ENCODE measurements around the gene GPR3.
"Not testable (repeated sequence)": the region's sequence is repeated elsewhere in the genome, so short reads cannot be mapped to it uniquely, and the experiment has no call there.

Gene GPR3

DNA sequence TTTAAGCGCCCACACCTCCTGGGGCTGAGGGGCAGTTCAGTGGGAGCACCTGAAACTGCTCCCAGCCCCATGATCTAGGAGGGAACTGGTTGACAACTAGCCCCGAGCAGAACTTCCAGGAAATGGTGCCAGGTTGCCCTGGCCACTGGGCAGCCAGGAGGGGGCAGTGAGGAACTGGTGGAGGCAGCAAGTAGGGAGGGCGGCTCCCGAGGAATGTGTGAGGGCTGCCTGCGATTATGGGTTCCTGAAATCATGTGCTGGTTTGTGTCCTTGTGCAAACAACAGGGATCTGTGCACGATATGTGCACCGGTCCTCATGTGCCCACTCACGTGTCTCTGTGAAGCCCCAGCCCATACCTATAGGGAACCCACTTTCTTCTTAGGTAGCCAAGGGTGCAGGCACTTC, 9.9 kb downstream of the GPR3 start:
- DNase-seq: no peak

DNA sequence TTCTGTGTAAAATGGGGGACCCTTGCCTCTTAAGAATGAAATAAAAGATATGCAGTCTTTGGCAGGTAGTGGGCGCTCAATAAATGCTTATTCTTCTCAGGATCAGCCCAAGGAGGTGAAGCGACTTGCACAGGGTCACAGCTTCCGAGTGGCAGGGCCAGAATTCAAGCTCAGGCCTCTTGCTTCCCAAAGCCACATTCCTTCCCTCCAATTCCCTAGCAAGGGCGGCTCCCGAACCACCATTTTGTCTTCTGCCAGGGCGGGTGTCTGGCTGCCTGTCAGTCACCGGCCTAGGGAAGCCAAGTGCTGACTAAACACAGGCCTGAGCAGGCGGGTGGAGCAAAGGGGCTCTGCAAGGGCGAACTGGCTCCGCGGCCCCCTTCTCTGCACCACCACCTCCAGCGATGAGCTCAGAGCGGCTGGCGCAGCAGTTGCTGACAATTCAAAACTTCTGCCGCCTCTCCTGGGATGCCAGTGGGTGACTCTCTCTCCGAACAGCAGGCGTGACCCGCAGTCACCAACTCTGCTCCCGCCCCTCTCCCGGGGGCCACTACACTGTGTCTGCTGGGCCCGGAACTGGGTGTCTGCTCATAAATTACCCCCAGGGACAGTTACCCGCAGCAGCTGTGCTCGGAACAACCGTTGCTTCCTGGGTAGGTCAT, 10.8 kb downstream of the GPR3 start:
- DNase-seq: no peak

- DNase-seq: no peak
Observed at GRCh38 chr1:27403931-27404330, 11.5 kb downstream of the GPR3 start.

DNA sequence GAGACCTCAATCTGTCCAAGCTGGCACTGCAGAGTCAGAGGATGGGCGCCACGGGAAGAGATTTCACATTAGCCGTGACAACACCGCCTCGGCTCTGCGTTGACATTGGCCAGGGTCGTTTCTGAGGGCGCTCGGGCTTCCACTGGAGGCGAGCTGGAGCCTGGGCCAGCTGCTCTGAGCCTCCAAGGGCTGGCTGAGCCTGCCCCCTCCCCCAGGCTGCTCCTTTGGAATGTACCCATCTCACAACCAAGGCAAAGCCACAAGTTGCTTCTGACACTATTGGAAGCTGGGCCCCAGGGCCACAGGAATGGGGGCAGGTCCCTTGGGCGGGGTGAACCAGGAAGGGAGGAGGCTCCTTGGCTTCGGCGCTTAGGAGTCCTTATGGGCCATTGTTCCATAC, 12.7 kb downstream of the GPR3 start:
- no peak for DNase-seq

DNA sequence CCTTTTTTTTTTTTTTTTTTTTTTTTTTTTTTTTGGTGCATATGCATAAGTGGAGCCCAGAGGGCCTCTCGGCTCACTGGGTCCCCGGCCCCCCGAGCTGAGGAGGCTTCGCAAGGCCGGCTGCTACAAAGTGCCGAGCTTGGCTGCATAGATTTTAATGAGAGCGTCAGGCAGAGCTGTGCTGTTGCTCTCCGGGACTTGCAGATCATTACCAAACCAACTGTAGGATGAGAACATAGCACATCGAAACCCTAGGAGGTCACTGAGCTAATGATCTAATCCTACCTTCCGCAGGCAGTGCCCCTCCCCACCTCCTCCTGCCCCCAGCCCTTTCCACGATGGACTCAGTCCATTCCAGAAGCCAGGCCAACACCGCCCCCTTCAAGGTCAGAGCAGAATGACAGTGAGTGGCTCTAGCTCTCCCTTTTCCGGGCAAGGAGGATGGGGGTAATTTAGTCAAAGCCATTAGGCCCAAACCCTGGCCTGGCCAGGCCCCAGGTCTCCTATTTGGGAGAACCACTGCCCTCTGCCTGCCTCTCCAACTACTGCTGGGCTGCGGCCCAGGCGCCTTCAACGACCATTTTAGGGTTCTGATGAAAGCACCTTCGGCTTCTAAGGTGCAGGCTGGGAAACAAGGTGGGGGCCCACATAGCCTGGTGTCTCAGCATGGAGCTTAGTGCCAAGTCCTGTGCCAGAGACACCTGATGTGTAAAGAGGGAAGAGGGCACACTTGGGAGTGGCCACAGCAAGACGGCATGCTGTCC, 13.4 kb downstream of the GPR3 start:
- not testable (repeated sequence) for DNase-seq

GRCh38 chr1:27406362-27406680, 13.9 kb downstream of the GPR3 start:
- no peak for DNase-seq

- DNase-seq: not testable (repeated sequence)
Observed at GRCh38 chr1:27406791-27407190, 14.4 kb downstream of the GPR3 start.

- DNase-seq: no peak
Observed at GRCh38 chr1:27408151-27408550, 15.7 kb downstream of the GPR3 start.

DNA sequence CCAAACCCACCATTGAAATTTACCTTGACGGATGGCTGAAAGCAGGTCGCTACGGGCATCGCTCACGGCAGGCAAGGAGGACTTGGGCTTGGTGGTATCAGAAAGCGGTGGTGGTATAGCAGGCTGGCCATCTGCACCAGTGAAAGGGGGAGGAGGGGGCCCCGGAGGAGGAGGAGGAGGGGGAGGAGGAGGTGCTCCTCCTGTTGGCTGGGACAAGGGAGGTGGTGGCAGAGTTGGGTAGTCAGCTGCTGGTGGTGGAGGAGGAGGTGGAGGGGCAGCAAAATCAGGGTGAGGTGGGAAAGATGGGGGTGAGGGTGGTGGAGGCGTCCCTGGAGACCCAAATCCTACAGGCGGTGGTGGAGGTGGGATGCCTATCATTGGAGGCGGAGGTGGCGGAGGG, 17.2 kb downstream of the GPR3 start:
- DNase-seq: no peak

GRCh38 chr1:27410709-27411108, 18.3 kb downstream of the GPR3 start:
- DNase-seq: no peak

GRCh38 chr1:27412502-27412901, 20.1 kb downstream of the GPR3 start:
- DNase-seq: no peak

DNA sequence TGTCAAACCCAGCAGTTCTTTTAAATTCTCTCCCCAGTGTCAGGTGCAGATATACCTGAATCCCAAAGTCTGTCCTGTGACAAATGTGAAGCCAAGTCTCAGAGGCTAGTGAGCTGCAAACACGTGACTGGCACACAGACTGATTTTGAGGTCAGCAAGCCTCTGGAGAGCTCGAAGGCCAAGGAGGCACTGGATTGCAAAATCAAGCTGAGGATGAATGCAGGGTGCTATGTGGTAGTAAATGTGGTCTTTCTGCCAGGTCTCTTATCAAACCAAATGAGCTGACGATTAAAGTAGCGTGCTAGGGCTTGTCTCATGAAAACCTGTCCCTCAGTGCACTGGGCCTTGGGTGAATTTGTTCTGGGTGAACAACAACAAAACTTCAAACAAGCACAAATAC, 20.6 kb downstream of the GPR3 start:
- no peak for DNase-seq

GRCh38 chr1:27414091-27414490, 21.7 kb downstream of the GPR3 start:
- DNase-seq: no peak

DNA sequence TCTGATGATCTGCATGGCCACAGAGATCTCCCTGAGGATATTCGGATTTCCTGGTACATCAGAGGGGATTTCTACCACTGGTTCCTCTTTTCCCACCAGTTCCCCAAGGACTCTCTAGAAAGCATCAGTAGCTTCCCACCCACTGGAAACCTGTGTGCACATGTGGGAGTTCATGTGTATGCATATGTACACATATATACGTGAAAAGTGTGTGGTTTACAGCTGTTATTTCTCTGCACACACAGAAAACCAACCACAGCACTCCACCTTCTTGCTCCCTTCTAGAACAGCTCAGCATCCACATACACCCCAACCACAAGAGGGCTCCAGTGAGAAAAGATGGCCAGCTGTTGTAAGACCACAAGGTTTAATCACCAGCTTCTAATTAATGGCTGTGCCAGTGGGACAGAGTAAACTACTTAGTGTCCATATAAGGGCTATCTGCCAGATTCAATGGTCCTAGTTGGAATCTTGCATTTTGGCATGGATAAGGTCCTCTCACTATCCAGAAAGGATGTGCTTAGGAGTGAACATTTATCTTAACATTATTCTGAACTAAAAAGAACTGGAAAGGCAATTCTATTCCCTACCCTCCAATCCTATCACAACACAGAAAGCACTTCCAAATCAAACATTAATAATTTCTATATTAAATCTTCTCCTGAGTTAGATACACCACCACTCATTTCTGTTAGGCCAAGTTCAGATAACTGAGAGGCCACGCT, 24.1 kb downstream of the GPR3 start:
- DNase-seq: no peak

DNA sequence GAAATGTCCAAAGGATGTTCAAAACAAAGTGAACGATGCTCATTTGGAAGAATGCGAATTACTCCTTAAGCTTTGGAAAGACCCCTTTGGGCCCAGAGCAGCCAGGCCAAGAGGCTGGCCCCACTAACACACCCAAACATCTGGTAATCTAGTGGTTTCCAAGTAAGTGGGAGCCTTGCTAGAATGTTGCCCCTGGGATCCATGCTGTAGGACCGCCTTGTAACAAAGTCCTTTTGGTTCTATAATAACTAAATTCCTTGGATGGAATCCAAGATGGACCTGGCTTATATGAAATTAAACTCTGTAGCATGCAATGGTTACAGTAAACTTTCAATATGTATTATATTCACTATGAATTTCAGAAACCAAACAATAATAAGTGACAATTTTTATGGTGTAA, 25.3 kb downstream of the GPR3 start:
- DNase-seq: no peak

- DNase-seq: peak; percentile 41
Observed at GRCh38 chr1:27418326-27419185, 26.1 kb downstream of the GPR3 start.

DNA sequence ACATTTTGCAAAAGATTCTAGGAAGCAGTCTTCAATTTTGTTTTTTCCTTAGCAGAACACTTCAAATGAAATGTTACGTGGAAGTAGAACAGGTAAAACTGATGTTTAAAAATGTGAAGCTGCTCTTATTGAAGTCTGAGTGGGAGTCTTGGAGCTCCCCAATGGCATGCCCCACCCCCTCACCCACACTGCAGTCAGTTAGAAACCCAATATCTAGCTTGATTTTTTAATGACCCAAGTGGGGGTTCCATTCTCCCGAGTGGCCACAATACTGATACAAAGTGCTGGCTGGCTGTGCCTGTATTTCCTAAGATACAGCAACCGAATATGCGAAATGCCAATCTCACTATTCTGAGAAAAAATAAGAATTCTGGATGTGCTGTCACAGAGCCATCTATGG, 31.3 kb downstream of the GPR3 start:
- DNase-seq: no peak

DNA sequence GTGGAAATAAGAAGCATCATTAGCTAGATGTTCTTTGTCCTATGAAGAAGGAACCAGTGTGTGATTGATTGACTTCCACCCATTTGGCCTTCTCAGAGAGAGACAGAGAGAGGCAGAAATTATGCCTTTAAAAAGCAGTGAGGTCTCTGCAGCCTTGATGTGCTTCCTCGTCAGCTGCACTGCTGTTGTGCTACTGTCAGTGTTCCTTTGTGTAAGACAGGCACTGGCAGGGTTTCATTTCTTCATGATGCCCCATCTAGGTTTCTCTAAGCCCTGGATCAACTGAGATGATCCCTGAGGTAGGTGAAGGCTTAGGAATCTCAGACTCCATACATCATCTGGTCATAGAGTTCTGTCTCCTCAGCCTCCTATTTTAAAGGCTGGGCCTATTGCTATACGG, 34.9 kb downstream of the GPR3 start:
- DNase-seq: no peak

DNA sequence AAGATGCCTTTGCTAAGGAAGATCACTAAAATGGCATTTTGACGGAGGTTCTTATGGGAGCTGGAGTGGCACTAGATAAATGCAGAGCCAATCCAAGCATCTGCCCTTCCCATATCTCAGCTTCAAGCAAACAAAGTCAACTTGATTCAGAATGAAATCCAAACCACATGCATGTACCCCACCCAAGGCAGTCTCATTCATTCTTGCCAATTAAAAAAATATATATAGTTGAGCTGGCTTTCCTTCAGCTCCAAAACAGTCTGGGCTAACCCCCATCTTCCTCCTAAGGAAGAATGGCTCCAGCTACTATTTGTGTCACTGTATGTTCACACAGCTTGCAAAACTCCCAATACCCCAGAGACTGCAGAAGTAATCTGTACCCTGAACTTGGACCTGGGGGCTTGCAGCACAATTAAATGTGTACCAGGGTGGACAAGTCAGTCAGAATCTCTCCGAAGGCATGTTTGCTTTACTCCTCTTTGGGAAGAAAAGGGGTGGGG, 35.4 kb downstream of the GPR3 start:
- no peak for DNase-seq

GRCh38 chr1:27428316-27429028, 36.0 kb downstream of the GPR3 start:
- DNase-seq: no peak

DNA sequence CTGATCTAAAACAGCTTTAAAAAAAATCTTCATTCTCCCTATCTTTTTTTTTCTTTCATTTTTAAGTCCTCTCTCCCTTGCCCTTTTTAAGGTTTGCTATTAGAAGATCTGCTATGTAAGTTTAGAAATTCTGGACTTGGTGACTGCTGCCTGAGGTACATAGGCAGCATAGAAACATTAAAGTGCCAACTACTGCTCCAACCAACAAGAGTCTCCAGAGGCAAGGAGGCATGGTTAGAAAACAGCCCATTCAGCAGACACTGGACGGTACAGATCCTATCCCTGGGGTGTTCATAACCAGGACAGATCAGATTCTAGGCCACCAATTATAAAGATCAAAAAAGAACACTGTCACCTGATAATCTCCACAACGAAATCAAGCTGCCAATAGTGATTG, 36.6 kb downstream of the GPR3 start:
- DNase-seq: no peak

DNA sequence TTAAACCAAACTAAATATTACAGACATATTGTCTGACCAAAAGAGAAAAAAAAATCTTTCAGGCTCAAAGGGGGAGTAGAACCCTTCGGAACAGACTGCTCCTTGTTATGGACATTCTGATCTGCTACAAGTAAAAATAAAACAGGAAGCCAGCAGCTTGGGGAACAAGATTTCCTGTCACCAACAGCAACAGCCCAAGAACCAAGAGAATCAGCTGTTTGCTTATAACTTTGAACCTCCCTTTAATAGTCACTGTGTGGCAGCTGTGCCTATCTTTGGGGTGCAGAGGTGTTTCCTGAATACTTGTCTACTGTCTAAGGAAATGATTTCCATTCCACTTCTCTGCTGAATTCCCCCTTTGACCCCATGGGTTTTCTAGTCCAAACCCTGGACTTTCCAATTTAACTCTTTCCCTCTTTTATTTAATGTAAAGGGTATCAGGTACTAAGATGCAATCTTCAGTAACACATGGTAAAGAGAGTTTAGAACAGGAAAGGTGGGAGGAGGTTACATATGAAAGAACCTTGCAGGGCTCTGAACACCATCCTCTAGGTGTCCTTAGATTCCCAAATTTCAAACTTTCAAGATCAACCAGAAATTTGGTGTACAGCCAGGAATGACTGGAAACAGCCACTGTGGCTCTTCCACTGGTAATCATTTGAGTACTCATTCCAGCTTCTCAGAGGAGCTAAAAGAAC, 38.6 kb downstream of the GPR3 start:
- DNase-seq: no peak
